T-helper 1 cell treated with Interleukin-12 subunit alpha and Interleukin-12 subunit beta and Interleukin-4 antibody, amounts not matched to agents 30 μg/mL and 1 μg/mL, for 36 hours (primary cell): ENCODE measurements around the gene HCN2.
"Not testable (repeated sequence)": the region's sequence is repeated elsewhere in the genome, so short reads cannot be mapped to it uniquely, and the experiment has no call there.

Experiments
- H3K27ac Mint-ChIP-seq: one replicate; pipeline ENCODE4 v1.8.0; 2021; ENCODE audit warnings: mild to moderate bottlenecking, mixed read lengths
- H3K27me3 Mint-ChIP-seq: one replicate; pipeline ENCODE4 v1.8.0; 2021; ENCODE audit warnings: low read depth, mixed read lengths
- H3K36me3 Mint-ChIP-seq: one replicate; pipeline ENCODE4 v1.8.0; 2021; ENCODE audit warnings: low read depth, mixed read lengths
- H3K4me1 Mint-ChIP-seq: one replicate; pipeline ENCODE4 v1.8.0; 2021; ENCODE audit warnings: low read depth, mixed read lengths
- H3K4me3 Mint-ChIP-seq: one replicate; pipeline ENCODE4 v1.8.0; 2021; ENCODE audit warnings: mild to moderate bottlenecking, moderate library complexity, mixed read lengths
- H3K9me3 Mint-ChIP-seq: one replicate; pipeline ENCODE4 v1.8.0; 2021; ENCODE audit warnings: mixed read lengths

Gene HCN2

DNA sequence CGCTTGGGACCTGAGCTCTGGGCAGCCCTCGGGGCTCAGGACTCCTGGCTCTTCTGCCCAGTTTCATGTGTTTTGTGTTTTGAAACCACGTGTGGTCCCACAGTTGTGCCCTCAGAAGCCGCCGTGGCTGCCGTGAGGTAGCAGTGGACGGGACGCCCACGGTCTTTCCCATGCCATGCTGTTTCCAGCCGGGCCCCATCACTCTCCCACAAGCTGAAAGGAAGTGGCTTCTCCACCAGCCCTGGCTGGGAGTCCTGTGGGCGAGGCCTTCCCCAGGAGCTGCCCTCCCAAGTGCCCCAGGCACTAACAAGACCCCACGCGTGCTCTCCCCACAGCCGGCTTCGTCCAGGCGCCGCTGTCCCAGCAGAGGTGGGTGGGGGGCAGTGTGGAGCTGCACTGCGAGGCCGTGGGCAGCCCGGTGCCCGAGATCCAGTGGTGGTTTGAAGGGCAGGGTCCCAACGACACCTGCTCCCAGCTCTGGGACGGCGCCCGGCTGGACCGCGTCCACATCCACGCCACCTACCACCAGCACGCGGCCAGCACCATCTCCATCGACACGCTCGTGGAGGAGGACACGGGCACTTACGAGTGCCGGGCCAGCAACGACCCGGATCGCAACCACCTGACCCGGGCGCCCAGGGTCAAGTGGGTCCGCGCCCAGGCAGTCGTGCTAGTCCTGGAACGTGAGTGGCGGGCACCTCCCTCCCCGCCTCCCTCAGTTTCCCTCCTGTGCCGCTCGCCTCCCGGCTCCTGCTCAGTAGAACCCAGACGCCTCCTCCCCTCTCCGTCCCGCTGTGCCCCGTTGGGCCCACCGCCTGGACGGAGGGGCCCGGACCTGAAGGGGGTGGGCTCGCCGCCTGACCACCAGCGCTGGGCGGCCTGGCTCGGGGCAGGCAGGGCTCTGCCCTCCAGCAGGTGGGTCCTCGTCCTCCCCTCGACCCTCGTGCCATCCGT lies 12.0 kb upstream of the HCN2 start:
- Mint-ChIP-seq H3K27me3 (no peaks in the 10 kb centered on the region), H3K4me3 (no peak overlapping the region), H3K4me1 (peaks cover 12% of the 10 kb centered on the region), H3K27ac (no peak overlapping the region), H3K36me3 (peaks cover 1% of the 10 kb centered on the region), H3K9me3 (no peaks in the 10 kb centered on the region)

DNA sequence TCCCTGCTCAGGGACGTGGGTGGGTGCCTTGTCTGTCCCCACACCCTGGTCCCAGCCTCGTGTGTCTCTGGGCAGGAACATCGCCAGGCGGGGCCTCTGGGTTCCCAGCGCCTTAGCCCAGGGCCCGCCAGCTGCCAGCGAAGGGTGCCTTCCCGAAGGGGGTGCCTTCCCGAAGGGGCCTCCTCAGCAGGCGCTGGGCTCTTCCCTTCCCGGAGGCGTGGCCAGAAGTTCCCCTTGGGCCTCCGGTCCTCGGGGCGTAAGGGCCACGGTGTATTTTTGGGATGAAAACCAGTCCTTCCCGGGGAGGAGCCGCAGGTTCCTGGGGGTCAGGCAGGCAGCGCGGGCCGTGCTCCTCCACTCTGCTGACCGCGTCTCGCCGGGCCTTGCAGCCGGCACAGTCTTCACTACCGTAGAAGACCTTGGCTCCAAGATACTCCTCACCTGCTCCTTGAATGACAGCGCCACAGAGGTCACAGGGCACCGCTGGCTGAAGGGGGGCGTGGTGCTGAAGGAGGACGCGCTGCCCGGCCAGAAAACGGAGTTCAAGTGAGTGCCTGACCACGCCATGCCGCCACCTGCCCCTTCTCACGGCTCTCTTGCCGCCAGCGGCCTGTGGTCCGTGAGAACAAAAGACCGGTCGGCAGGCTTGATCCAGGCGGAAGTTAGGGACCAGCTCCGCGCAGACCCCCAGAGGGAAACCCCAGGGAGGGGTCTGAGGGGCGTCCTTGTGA lies 10.4 kb upstream of the HCN2 start:
- no peaks in the 10 kb centered on the region for H3K9me3 Mint-ChIP-seq
- H3K27ac Mint-ChIP-seq, result no peak overlapping the region
- H3K4me1 Mint-ChIP-seq, result peaks cover 9% of the 10 kb centered on the region
- H3K4me3 Mint-ChIP-seq, result no peak overlapping the region
- H3K27me3 Mint-ChIP-seq, result no peaks in the 10 kb centered on the region
- peaks cover 1% of the 10 kb centered on the region for H3K36me3 Mint-ChIP-seq

DNA sequence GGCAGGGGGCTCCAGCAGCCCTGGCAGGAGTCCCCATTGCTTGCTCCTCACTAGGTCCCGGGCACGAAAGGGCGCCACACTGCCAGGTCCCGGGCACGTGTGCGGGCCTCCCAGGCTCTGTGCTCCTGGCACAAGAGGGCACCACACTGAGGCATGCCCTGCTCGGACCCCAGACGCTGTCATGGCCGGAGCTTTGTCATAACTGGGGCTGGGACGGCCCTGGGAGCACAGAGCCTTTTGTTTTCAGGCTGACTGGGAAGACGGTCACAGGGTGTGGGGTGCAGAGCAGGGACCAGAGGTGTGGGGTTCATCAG lies 9.9 kb upstream of the HCN2 start:
- Mint-ChIP-seq H3K27me3 (no peaks in the 10 kb centered on the region), H3K9me3 (no peaks in the 10 kb centered on the region), H3K36me3 (peaks cover 1% of the 10 kb centered on the region), H3K4me1 (peaks cover 5% of the 10 kb centered on the region), H3K27ac (no peak overlapping the region), H3K4me3 (no peak overlapping the region)

DNA sequence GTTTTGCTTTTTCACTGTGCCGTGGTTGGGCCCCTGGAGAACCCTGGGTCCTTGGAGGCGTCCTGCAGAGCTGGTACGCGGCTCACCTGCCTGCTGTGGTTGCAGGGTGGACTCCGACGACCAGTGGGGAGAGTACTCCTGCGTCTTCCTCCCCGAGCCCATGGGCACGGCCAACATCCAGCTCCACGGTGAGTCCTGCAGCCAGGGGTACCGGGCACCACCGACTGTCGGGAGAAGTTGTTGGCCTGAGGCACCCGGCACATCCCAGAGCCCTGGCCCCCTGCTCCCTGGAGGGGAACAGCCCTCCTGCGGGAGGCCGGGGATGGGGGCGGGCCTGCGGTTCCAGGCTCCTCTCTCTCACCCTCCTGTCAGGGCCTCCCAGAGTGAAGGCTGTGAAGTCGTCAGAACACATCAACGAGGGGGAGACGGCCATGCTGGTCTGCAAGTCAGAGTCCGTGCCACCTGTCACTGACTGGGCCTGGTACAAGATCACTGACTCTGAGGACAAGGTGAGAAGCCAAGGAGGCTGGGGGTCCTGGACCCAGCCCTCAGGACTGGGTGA lies 9.3 kb upstream of the HCN2 start:
- Mint-ChIP-seq H3K9me3 (no peaks in the 10 kb centered on the region), H3K27ac (no peak overlapping the region), H3K4me1 (peaks cover 1% of the 10 kb centered on the region), H3K27me3 (no peaks in the 10 kb centered on the region), H3K4me3 (no peak overlapping the region), H3K36me3 (peaks cover 1% of the 10 kb centered on the region)

DNA sequence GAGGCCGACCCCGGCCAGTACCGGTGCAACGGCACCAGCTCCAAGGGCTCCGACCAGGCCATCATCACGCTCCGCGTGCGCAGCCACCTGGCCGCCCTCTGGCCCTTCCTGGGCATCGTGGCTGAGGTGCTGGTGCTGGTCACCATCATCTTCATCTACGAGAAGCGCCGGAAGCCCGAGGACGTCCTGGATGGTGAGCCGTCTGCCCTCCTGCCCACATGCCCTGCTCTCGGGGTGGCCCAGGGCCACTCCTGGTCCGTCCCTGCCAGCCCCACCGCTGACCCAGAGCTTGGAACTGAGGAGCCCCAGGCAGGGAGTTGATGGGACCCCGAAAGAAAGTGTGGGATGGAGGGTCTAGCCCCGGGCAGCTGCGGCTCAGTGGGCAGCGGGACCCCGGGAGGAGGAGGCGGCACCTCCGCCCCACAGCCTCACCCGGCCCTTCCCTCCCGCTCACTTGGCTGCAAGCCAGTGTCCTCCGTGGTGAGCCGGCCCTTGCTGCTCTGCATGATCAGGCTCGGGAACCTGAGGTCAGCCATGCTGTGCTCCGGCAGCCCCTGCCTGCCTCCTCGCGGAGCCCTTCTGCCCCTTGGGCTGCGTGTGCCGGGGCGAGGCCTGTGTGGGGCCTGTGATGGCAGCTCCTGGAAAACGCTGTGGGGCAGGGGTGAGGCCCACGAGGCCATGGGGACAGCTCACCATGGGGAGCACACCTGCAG lies 8.1 kb upstream of the HCN2 start:
- no peaks in the 10 kb centered on the region for H3K9me3 Mint-ChIP-seq
- H3K27me3 Mint-ChIP-seq, result no peaks in the 10 kb centered on the region
- H3K4me1 Mint-ChIP-seq, result peaks cover 1% of the 10 kb centered on the region
- no peak overlapping the region for H3K4me3 Mint-ChIP-seq
- no peaks in the 10 kb centered on the region for H3K36me3 Mint-ChIP-seq
- no peak overlapping the region for H3K27ac Mint-ChIP-seq

DNA sequence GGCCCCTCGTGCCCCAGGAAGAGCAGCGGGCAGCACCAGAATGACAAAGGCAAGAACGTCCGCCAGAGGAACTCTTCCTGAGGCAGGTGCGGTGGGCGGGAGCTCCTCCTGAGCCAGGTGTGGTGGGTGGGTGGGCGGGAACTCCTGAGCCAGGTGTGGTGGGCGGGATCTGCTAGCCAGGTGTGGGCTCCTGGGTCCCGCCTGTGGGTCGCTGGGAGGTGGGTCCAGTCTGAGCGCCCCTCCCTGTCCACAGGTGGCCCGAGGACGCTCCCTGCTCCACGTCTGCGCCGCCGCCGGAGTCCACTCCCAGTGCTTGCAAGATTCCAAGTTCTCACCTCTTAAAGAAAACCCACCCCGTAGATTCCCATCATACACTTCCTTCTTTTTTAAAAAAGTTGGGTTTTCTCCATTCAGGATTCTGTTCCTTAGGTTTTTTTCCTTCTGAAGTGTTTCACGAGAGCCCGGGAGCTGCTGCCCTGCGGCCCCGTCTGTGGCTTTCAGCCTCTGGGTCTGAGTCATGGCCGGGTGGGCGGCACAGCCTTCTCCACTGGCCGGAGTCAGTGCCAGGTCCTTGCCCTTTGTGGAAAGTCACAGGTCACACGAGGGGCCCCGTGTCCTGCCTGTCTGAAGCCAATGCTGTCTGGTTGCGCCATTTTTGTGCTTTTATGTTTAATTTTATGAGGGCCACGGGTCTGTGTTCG lies 7.0 kb upstream of the HCN2 start:
- Mint-ChIP-seq H3K36me3 (no peaks in the 10 kb centered on the region), H3K27ac (no peak overlapping the region), H3K9me3 (no peaks in the 10 kb centered on the region), H3K27me3 (no peaks in the 10 kb centered on the region), H3K4me3 (no peak overlapping the region), H3K4me1 (no peaks in the 10 kb centered on the region)

DNA sequence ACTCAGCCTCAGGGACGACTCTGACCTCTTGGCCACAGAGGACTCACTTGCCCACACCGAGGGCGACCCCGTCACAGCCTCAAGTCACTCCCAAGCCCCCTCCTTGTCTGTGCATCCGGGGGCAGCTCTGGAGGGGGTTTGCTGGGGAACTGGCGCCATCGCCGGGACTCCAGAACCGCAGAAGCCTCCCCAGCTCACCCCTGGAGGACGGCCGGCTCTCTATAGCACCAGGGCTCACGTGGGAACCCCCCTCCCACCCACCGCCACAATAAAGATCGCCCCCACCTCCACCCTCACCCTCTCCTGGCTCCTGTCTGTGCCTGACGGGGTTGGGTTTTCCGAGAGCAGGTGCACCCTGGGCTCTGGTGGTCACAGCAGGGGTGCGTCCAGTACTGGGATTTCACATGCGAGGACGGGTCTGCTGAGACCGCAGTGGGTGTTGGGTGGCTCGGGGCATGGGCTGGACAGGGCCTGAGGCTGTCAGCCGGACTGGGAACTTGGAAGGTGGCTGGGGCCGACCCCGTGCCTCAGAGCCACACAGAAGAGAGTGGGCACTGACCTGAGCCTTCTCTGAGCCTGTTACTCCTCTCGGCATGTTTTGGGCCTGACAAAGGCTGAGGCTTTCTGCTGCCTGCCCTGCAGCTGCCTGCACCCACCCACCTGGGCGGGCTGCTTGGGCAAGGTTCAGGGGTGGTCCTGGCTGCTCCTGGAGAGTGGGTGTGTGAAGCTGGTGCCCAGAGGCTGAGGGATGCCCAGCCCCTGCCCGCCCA lies 6.3 kb upstream of the HCN2 start:
- Mint-ChIP-seq H3K36me3 (no peaks in the 10 kb centered on the region), H3K9me3 (no peaks in the 10 kb centered on the region)

DNA sequence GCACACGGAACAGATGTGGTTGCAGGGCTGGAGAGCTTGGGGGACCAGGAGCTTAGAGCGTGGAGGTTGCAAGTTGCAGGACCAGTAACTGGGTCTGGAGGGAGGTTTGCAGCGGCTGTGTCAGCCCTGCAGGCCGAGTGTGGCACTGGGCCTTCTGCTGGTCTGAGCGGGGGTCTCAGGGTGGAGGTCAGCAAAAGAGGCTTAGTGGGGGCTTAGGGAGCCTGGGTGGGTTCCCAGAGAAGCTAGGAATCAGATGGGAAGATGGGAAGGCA lies 5.8 kb upstream of the HCN2 start:
- H3K36me3 Mint-ChIP-seq, result no peaks in the 10 kb centered on the region
- no peak overlapping the region for H3K27ac Mint-ChIP-seq
- H3K9me3 Mint-ChIP-seq, result no peaks in the 10 kb centered on the region
- peaks cover 2% of the 10 kb centered on the region for H3K4me1 Mint-ChIP-seq
- H3K4me3 Mint-ChIP-seq, result no peak overlapping the region
- H3K27me3 Mint-ChIP-seq, result peaks cover 10% of the 10 kb centered on the region

More for the DNA sequence above, 6.3 kb upstream of the HCN2 start:
- no peak overlapping the region for H3K27ac Mint-ChIP-seq
- peaks cover 5% of the 10 kb centered on the region for H3K27me3 Mint-ChIP-seq
- peaks cover 2% of the 10 kb centered on the region for H3K4me1 Mint-ChIP-seq
- no peak overlapping the region for H3K4me3 Mint-ChIP-seq

DNA sequence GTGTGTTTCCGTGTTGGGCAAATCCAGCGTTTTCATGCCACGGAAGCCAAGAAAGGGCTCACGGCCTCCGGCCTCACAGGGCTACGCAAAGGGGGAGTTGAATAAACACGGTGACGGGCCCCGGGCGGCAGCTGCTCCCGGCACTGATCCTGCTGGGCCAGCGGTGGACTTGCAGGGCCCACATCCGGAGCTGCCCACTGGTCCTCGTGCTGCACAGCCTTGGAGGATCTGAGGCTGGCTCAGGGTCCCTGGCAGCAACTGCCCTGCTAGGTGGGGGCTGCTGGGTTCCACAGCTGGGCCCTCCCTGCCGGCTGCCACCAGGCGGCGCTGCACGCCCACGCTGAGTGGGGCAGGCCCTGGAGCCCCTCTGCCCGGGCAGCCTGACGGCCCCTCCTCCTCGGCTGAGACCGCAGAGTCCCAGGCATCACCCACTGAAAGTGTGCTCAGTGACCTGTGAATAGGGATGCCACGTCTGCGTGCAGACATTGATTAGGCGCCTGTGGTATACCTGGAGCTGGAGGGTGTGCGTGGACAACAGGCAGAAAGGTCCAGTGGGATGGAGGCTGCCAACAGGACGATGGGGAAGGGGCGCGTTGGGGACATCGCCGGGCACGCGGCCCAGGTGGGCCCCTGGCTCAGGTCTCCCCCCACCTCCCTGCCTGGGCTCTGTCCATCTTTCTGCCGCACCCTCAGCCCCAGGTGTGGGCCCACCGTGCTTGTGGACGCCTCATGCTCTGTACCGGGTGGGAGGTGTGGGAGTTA lies 5.3 kb upstream of the HCN2 start:
- Mint-ChIP-seq H3K36me3 (no peaks in the 10 kb centered on the region), H3K27ac (no peak overlapping the region), H3K27me3 (peaks cover 14% of the 10 kb centered on the region), H3K4me1 (peaks cover 2% of the 10 kb centered on the region), H3K4me3 (no peak overlapping the region), H3K9me3 (no peaks in the 10 kb centered on the region)

DNA sequence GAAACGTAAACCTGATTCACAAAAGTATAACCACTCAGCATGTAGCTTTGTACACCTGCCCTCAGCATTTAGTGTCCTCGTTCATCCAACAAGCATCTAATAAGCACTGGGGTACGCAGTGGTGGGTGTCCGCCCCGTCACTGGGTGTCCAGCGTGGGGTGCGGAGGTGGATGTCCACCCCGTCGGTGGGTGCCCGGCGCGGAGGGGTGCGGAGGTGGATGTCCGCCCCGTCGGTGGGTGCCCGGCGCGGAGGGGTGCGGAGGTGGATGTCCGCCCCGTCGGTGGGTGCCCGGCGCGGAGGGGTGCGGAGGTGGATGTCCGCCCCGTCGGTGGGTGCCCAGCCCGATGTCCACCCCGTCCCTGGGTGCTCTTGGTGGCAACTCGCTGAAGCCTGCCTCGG lies 4.5 kb upstream of the HCN2 start:
- H3K27ac Mint-ChIP-seq, H3K36me3 Mint-ChIP-seq: not testable (repeated sequence)
- peaks cover 14% of the 10 kb centered on the region for H3K27me3 Mint-ChIP-seq

DNA sequence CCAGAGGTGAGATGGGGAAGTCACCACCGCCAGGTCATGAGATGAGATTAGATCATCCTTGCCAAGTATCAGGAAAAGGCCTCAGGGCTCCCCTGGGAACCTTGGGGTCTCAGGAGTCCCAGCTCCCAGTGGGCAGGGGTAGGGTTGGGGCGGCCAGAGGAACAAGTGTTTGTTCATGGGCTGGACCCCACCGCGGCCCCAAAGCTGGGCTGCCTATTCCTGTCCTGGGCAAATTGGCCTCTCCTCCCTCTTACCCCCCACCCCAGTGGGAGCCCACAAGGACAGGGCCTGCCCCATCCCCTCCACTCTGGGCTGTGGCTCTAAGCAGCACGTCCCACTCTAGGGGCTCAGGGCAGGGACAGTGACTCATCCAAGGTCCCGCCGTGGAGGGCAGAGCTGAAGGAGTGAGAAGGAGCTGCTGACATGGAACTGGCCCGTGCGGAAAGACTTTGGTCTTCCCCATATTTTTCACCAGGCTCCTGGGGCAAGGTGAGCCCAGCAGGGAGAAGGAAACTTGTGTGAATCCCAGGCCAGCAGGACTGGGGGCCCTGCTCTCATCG lies 4.0 kb upstream of the HCN2 start:
- Mint-ChIP-seq H3K27ac (no peak overlapping the region), H3K27me3 (peaks cover 14% of the 10 kb centered on the region)

More for the DNA sequence above, 4.5 kb upstream of the HCN2 start:
- H3K4me3 Mint-ChIP-seq, H3K4me1 Mint-ChIP-seq, H3K9me3 Mint-ChIP-seq: not testable (repeated sequence)

DNA sequence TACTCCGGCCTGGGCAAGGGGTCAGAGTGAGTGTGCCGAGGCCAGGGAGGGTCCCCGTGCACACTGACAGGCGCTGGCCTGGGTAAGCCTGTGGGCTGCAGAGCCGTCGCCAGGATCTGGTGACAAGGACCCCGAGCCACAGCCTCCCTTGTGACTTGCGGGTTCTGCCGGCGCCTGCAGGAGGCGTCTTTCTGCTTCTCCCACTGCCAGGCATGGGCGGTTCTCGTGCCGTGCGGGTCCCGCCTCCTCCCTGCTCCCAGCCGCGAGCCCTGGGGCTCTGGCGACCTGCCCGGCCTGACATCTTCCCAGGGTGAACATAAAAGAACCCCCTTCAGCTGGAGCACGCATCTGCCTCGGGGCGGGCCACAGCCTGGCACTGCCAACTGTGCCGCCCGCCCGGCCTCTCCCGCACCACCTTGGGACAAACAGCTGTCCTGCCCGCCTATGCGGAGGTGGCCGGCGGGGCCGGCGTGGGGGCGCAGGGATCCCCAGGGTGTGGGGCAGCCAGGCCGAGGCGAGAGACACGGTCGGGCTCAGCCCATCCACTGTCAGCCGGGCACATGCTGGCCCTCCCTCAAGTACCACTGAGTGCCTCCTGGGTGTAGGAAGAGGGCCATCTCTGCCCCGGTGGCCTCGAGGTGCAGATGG lies 1.5 kb upstream of the HCN2 start:
- Mint-ChIP-seq H3K36me3 (no peaks in the 10 kb centered on the region), H3K9me3 (no peaks in the 10 kb centered on the region), H3K27me3 (peaks cover 20% of the 10 kb centered on the region), H3K4me1 (peaks cover 2% of the 10 kb centered on the region), H3K27ac (no peak overlapping the region), H3K4me3 (no peak overlapping the region)

More for the DNA sequence above, 4.0 kb upstream of the HCN2 start:
- Mint-ChIP-seq H3K36me3 (no peaks in the 10 kb centered on the region), H3K9me3 (no peaks in the 10 kb centered on the region), H3K4me1 (peaks cover 2% of the 10 kb centered on the region), H3K4me3 (no peak overlapping the region)
